OCI-LY7 (cell line): ENCODE measurements around the gene PIK3AP1.

Experiments used
- CTCF ChIP-seq: fragments of 200-600 bp; sonication (generic); conservative IDR thresholded peaks from 2 replicates; pipeline ENCODE4 v1.5.1; 2014; ENCODE audit warnings: mild to moderate bottlenecking, antibody characterized with exemption, low read length, moderate library complexity, mixed read lengths
- EZH2phosphoT487 ChIP-seq: fragments of 200-600 bp; sonication (generic); IDR thresholded peaks from 2 replicates; pipeline ENCODE4 v1.6.1; 2018; ENCODE audit warnings: low read depth, borderline replicate concordance, mild to moderate bottlenecking, mixed run types, antibody characterized with exemption, low read length, moderate library complexity, mixed read lengths

GRCh38 chr10:96686514-96686913 lies 33.8 kb downstream of the PIK3AP1 start:
- TF ChIP-seq CTCF (no peak), EZH2phosphoT487 (no peak)
